ENCODE measurements around the gene OOSP4B.

DNA sequence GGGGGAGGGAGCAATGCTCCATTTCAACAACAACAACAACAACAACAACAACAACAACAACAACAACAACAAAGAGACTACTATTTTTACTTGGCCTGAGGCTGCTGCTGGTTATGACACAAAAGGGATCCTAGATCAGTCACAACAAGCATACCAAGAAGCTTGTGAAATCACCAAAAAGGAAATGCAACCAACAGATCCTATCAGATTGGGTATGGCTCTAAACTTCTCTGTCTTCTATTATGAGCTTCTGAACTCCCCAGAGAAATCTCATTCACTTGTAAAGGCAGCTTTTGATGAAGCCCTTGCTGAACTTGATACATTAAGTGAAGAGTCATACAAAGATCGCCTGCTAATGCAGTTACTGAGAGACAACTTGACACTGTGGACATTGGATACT, 61.0 kb downstream of the OOSP4B start:
- no peak for TF ChIP-seq EZH2 (IDR thresholded peaks at IDR 0.05; ENCODE audit: low read length)
- TF ChIP-seq, protein P1, sequence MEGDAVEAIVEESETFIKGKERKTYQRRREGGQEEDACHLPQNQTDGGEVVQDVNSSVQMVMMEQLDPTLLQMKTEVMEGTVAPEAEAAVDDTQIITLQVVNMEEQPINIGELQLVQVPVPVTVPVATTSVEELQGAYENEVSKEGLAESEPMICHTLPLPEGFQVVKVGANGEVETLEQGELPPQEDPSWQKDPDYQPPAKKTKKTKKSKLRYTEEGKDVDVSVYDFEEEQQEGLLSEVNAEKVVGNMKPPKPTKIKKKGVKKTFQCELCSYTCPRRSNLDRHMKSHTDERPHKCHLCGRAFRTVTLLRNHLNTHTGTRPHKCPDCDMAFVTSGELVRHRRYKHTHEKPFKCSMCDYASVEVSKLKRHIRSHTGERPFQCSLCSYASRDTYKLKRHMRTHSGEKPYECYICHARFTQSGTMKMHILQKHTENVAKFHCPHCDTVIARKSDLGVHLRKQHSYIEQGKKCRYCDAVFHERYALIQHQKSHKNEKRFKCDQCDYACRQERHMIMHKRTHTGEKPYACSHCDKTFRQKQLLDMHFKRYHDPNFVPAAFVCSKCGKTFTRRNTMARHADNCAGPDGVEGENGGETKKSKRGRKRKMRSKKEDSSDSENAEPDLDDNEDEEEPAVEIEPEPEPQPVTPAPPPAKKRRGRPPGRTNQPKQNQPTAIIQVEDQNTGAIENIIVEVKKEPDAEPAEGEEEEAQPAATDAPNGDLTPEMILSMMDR (optimal IDR thresholded peaks at IDR 0.05 in 1 of 3, IDR thresholded peaks at IDR 0.05 in 1 of 3, conservative IDR thresholded peaks at IDR 0.05 in 1 of 3; ENCODE audit: extremely low read depth in 1 of 3, insufficient read depth in 2 of 3, low read length in 3 of 3), result no peak
